Osteocyte (in vitro differentiated cells): ENCODE results near the gene LHX1. TPM values are rescaled to one million over a fixed set of nuclear protein-coding genes. Genes with fewer than 3 reads are reported as not detected.

ENCODE experiments used
- DNase-seq: peaks from one replicate; pipeline ENCODE4 v3.0.0; 2021; ENCODE audit warnings: mixed read lengths; ENCODE audit not compliant: unreplicated experiment; ENCODE audit errors: extremely low spot score
- H3K27ac Mint-ChIP-seq: one replicate; pipeline ENCODE4 v1.8.0; 2021; ENCODE audit warnings: mild to moderate bottlenecking, mixed read lengths; ENCODE audit not compliant: unreplicated experiment
- H3K27me3 Mint-ChIP-seq: one replicate; pipeline ENCODE4 v1.8.0; 2021; ENCODE audit warnings: mixed read lengths; ENCODE audit not compliant: unreplicated experiment
- H3K36me3 Mint-ChIP-seq: one replicate; pipeline ENCODE4 v1.8.0; 2021; ENCODE audit warnings: mixed read lengths; ENCODE audit not compliant: unreplicated experiment
- H3K4me1 Mint-ChIP-seq: one replicate; pipeline ENCODE4 v1.8.0; 2021; ENCODE audit warnings: mixed read lengths; ENCODE audit not compliant: unreplicated experiment
- H3K4me3 Mint-ChIP-seq: one replicate; pipeline ENCODE4 v1.8.0; 2021; ENCODE audit warnings: mild to moderate bottlenecking, moderate library complexity, mixed read lengths; ENCODE audit not compliant: unreplicated experiment
- H3K9me3 Mint-ChIP-seq: one replicate; pipeline ENCODE4 v1.8.0; 2021; ENCODE audit warnings: mixed read lengths; ENCODE audit not compliant: unreplicated experiment
- total RNA-seq: library from RNA; stranded (reverse); gene quantifications from 2 replicates; pipeline ENCODE4 v1.2.1, GENCODE V29; 2021
- TF ChIP-seq, protein P1 (sequence below): fragments of 200-600 bp; sonication (generic); IDR thresholded peaks from 2 replicates; pipeline ENCODE4 v1.5.0; 2021; ENCODE audit warnings: antibody characterized with exemption, mild to moderate bottlenecking, moderate library complexity

LHX1 gene
- total RNA-seq, 1 donor from 2014 or later, result not detected

DNA sequence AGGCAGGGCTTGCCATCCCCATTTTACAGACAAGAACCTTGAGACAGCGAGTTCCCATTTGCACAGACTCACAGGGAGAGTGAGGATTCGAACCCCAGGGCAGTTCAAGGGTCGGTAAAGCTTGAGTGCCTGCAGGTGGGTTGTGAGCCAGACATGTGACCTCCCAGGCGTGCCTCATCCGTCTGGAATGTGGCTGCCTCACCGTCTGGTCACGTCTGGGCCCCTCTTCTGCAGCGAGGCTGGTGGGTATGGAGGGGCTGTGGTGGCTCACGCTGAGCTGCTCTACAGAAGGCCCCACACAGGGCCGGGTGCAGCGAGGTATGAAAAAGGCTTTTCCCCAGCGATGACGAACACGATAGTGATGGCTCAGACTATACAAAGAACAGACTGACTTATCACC lies 35.8 kb upstream of the LHX1 start:
- TF ChIP-seq, protein P1, sequence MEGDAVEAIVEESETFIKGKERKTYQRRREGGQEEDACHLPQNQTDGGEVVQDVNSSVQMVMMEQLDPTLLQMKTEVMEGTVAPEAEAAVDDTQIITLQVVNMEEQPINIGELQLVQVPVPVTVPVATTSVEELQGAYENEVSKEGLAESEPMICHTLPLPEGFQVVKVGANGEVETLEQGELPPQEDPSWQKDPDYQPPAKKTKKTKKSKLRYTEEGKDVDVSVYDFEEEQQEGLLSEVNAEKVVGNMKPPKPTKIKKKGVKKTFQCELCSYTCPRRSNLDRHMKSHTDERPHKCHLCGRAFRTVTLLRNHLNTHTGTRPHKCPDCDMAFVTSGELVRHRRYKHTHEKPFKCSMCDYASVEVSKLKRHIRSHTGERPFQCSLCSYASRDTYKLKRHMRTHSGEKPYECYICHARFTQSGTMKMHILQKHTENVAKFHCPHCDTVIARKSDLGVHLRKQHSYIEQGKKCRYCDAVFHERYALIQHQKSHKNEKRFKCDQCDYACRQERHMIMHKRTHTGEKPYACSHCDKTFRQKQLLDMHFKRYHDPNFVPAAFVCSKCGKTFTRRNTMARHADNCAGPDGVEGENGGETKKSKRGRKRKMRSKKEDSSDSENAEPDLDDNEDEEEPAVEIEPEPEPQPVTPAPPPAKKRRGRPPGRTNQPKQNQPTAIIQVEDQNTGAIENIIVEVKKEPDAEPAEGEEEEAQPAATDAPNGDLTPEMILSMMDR, result no peak
- Mint-ChIP-seq H3K4me1 (peaks cover 2% of the 10 kb centered on the region), H3K4me3 (no peak overlapping the region), H3K9me3 (no peaks in the 10 kb centered on the region), H3K27me3 (peaks cover 15% of the 10 kb centered on the region), H3K36me3 (no peaks in the 10 kb centered on the region), H3K27ac (no peak overlapping the region)
- no peak for DNase-seq

DNA sequence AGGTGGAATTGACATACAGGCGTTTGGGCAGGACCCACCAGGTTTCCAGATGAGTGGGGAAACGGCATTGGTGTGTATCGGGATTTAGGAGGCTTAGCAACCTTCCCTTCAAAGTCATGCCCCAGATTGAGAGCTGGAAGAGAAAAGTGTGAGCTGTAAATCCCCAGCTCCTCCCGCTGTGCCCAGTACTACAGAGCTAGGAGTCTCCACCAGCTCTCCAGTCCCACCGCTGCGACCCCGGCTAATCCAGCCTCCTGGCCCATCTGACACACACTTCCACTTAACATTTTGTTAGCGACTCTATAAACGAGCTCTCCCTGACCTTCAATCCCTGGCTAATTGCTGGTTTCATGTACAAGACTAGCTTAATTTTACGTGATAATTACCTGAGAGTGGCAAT lies 29.9 kb upstream of the LHX1 start:
- TF ChIP-seq, protein P1, result no peak
- DNase-seq, result no peak
- no peaks in the 10 kb centered on the region for H3K36me3 Mint-ChIP-seq
- H3K27me3 Mint-ChIP-seq, result peaks cover 47% of the 10 kb centered on the region
- no peaks in the 10 kb centered on the region for H3K4me1 Mint-ChIP-seq
- no peaks in the 10 kb centered on the region for H3K9me3 Mint-ChIP-seq
- H3K27ac Mint-ChIP-seq, result no peak overlapping the region
- H3K4me3 Mint-ChIP-seq, result no peak overlapping the region

DNA sequence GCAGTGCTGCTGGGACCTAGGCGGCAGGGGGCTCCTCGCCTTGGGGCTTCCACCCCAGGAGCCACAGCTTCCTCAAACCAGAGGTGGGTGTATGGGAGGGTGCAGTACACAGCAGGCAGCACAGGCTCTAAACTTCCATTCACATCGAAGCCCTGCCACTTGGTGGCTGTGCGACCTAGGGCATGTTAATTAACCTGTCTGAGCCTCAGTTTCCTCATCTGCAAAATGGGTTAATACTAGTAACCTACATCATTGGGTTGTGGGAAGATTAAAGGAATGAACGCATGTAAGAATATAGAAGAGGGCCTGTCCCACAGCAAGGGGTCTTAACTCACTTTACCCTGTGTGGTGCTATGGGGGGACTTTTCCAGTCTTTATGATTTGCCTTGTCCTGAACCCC lies 26.8 kb upstream of the LHX1 start:
- no peak overlapping the region for H3K4me3 Mint-ChIP-seq
- no peaks in the 10 kb centered on the region for H3K36me3 Mint-ChIP-seq
- DNase-seq, result no peak
- H3K9me3 Mint-ChIP-seq, result no peaks in the 10 kb centered on the region
- TF ChIP-seq, protein P1, result no peak
- H3K27ac Mint-ChIP-seq, result no peak overlapping the region
- H3K27me3 Mint-ChIP-seq, result peaks cover 43% of the 10 kb centered on the region
- no peaks in the 10 kb centered on the region for H3K4me1 Mint-ChIP-seq

DNA sequence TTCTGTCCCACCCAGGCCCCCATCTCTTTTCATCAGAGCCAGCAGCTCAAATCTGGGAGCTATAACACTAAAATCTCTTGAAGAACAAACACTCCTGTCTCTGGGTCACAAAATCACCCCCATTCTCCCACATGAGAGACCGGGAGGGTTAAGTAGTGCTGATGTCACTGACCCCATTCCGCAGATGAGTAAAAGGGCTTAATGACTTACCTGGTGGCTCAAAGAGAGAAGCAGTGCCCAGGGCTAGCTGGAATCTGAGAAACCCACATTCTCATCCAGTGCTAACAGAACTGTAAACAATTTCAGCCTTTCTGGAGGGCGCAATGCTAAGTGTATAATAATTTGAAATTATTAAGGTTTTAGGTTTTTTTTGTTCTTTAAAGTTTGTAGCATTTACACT lies 26.3 kb upstream of the LHX1 start:
- Mint-ChIP-seq H3K27ac (no peak overlapping the region), H3K4me3 (no peak overlapping the region), H3K9me3 (no peaks in the 10 kb centered on the region), H3K36me3 (no peaks in the 10 kb centered on the region), H3K4me1 (no peaks in the 10 kb centered on the region), H3K27me3 (peaks cover 40% of the 10 kb centered on the region)
- TF ChIP-seq, protein P1, result no peak
- no peak for DNase-seq

DNA sequence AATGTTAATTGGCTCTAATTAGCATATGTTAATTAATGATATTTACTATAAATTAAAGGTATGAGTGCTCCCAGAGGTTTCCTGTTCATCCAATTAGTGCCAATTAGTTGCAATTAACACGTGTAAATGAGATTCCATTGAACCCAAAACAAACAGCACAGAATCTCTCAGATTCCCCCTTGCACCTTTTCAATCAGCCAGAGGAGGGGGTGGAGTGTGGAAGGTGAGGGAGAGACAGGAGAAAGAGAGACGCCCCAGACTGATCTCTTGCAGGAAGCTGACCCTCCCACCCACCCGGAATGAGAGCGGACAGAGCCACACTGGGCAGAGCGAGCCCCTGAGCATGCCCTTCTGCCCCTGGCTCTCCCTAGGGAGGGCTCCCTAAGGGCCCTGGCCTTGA lies 24.1 kb upstream of the LHX1 start:
- DNase-seq, result no peak
- H3K9me3 Mint-ChIP-seq, result no peaks in the 10 kb centered on the region
- TF ChIP-seq, protein P1, result no peak
- H3K4me3 Mint-ChIP-seq, result no peak overlapping the region
- H3K4me1 Mint-ChIP-seq, result no peaks in the 10 kb centered on the region
- peaks cover 22% of the 10 kb centered on the region for H3K27me3 Mint-ChIP-seq
- H3K27ac Mint-ChIP-seq, result no peak overlapping the region
- H3K36me3 Mint-ChIP-seq, result no peaks in the 10 kb centered on the region
